PC-3 (cell line): Measurements from ENCODE around the gene KCNQ4. TPM values are rescaled to one million over a fixed set of nuclear protein-coding genes. Genes with fewer than 3 reads are reported as not detected.

ENCODE experiments used
- ATAC-seq: fragments of 200-7000 bp; cut with Tn5 transposase; 2 replicates; pipeline ENCODE4 v1.9.1; 2020; ENCODE audit warnings: mild to moderate bottlenecking, moderate library complexity
- BruUV-seq: library from RNA; stranded (reverse); fragments of 400-500 nt; replicated peaks from 2 replicates; lab custom pipeline; 2021; lab: Mats Ljungman, UMichigan
- CTCF ChIA-PET: fragments of 300-600 bp; sonication (Branson Sonifier 250); formaldehyde crosslinking; loops from one replicate; lab custom pipeline; 2022; ENCODE audit warnings: antibody characterized with exemption; lab: Charles Lee
- POLR2A ChIA-PET: fragments of 300-600 bp; sonication (Branson Sonifier 250); formaldehyde crosslinking; loops from one replicate; lab custom pipeline; 2022; ENCODE audit warnings: antibody characterized with exemption; ENCODE audit not compliant: unreplicated experiment; lab: Charles Lee
- DNase-seq: peaks from one replicate; pipeline ENCODE4 v3.0.0-alpha.2; 2015
- H2AFZ ChIP-seq: fragments of 300-600 bp; sonication (generic); 2 replicates; pipeline ENCODE4 v1.6.0; 2016; ENCODE audit warnings: antibody characterized with exemption, low read length
- H3F3A ChIP-seq: fragments of 300-600 bp; sonication (generic); one replicate; pipeline ENCODE4 v1.6.0; 2017; ENCODE audit warnings: antibody characterized with exemption, low read length, control low read depth, mild to moderate bottlenecking; ENCODE audit not compliant: unreplicated experiment
- H3K27ac ChIP-seq: fragments of 300-600 bp; sonication (generic); 2 replicates; pipeline ENCODE4 v1.5.1; 2016; ENCODE audit warnings: mild to moderate bottlenecking, low read length
- H3K27me3 ChIP-seq: fragments of 300-600 bp; sonication (generic); 2 replicates; pipeline ENCODE4 v1.6.1; 2016; ENCODE audit warnings: low read length, mixed read lengths
- H3K36me3 ChIP-seq: fragments of 300-600 bp; sonication (generic); 2 replicates; pipeline ENCODE4 v1.6.1; 2016; ENCODE audit warnings: low read depth, mixed run types, low read length, mixed read lengths
- H3K4me1 ChIP-seq: fragments of 300-600 bp; sonication (generic); 2 replicates; pipeline ENCODE4 v1.5.1; 2016; ENCODE audit warnings: low read length; ENCODE audit not compliant: insufficient read depth
- H3K4me2 ChIP-seq: fragments of 300-600 bp; sonication (generic); 2 replicates; pipeline ENCODE4 v1.6.0; 2016; ENCODE audit warnings: low read length
- H3K4me3 ChIP-seq: fragments of 300-600 bp; sonication (generic); 2 replicates; pipeline ENCODE4 v1.5.1; 2016; ENCODE audit warnings: mild to moderate bottlenecking, low read length, mixed read lengths
- H3K79me2 ChIP-seq: fragments of 300-600 bp; sonication (generic); 2 replicates; pipeline ENCODE4 v1.6.1; 2017; ENCODE audit warnings: low read length, mixed read lengths
- H3K9ac ChIP-seq: fragments of 300-600 bp; sonication (generic); 2 replicates; pipeline ENCODE4 v1.6.0; 2016; ENCODE audit warnings: mild to moderate bottlenecking, low read length
- H3K9me2 ChIP-seq: fragments of 300-600 bp; sonication (generic); replicated peaks from 2 replicates; pipeline ENCODE4 v1.6.1; 2016; ENCODE audit warnings: mixed run types, low read length, mixed read lengths
- H3K9me3 ChIP-seq: fragments of 300-600 bp; sonication (generic); 2 replicates; pipeline ENCODE4 v1.6.1; 2016; ENCODE audit warnings: low read length, mixed read lengths
- H4K20me1 ChIP-seq: fragments of 300-600 bp; sonication (generic); 2 replicates; pipeline ENCODE4 v1.6.1; 2016; ENCODE audit warnings: low read length, mixed read lengths
- EZH2 ChIP-seq: fragments of 300-600 bp; sonication (generic); IDR thresholded peaks from one replicate; pipeline ENCODE4 v1.6.1; 2017; ENCODE audit warnings: antibody characterized with exemption, mild to moderate bottlenecking, low read length; ENCODE audit not compliant: unreplicated experiment
- EZH2phosphoT487 ChIP-seq: fragments of 300-600 bp; sonication (generic); IDR thresholded peaks from 2 replicates; pipeline ENCODE4 v1.6.1; 2018; ENCODE audit warnings: mild to moderate bottlenecking, antibody characterized with exemption, low read length, borderline replicate concordance
- intact Hi-C: fragments of 100-400 bp; cut with micrococcal nuclease; formaldehyde crosslinking; loops from 2 replicates; pipeline ENCODE4 v1.9.0; 2023
- total RNA-seq: library from RNA; depleted of rRNA; stranded (reverse); fragments of >200 nt; gene quantifications from 2 replicates; pipeline ENCODE4 v1.2.3, GENCODE V29; 2014
- TF ChIP-seq, protein P1 (sequence below): fragments of 300-600 bp; sonication (generic); conservative IDR thresholded peaks from 2 replicates; pipeline ENCODE4 v1.5.1; 2017; ENCODE audit warnings: antibody characterized with exemption, low read depth, mild to moderate bottlenecking, low read length

Gene KCNQ4
- total RNA-seq, 1 experiment from 2014 or later, result 2.5 TPM

GRCh38 chr1:40855513-40855912 is 71.9 kb downstream of the KCNQ4 start:
- ChIA-PET CTCF (no interaction called here), POLR2A (no interaction called here)
- intact Hi-C loops, result no loop called here

DNA sequence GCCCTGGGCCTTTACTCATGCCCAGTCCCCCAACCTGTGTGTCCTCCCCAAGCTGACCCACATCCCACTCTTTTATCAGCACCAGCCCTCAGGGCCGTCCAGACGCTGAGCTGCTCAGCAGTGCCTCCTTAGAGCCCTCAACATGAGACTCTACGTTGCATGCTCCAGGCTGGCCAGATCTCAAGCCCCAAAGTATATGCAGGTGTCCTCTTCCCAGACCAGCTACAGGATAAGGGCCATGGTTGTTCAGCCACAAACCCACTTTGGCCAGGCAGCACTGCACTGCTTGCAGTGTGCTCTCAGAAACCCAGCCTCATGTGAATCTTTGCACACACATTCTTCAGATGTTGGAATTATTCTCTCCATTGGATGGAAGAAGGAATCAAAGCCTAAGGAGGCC is 72.5 kb downstream of the KCNQ4 start:
- H3F3A ChIP-seq, result no peaks in the 10 kb centered on the region
- ATAC-seq (no peak), DNase-seq (no peak)
- no peaks in the 10 kb centered on the region for H4K20me1 ChIP-seq
- no peaks in the 10 kb centered on the region for H3K79me2 ChIP-seq
- H2AFZ ChIP-seq, result no peak overlapping the region
- no TSS peak for BruUV-seq
- TF ChIP-seq, protein P1, sequence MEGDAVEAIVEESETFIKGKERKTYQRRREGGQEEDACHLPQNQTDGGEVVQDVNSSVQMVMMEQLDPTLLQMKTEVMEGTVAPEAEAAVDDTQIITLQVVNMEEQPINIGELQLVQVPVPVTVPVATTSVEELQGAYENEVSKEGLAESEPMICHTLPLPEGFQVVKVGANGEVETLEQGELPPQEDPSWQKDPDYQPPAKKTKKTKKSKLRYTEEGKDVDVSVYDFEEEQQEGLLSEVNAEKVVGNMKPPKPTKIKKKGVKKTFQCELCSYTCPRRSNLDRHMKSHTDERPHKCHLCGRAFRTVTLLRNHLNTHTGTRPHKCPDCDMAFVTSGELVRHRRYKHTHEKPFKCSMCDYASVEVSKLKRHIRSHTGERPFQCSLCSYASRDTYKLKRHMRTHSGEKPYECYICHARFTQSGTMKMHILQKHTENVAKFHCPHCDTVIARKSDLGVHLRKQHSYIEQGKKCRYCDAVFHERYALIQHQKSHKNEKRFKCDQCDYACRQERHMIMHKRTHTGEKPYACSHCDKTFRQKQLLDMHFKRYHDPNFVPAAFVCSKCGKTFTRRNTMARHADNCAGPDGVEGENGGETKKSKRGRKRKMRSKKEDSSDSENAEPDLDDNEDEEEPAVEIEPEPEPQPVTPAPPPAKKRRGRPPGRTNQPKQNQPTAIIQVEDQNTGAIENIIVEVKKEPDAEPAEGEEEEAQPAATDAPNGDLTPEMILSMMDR, result no peak
- TF ChIP-seq EZH2phosphoT487 (no peak), EZH2 (no peak)
- no peak overlapping the region for H3K9ac ChIP-seq
- H3K36me3 ChIP-seq, result no peaks in the 10 kb centered on the region
- POLR2A ChIA-PET, result no interaction called here
- no peak overlapping the region for H3K4me3 ChIP-seq
- 0 out of 2 replicates have a peak, but pooled peaks cover 10% of the 10 kb centered on the region for H3K4me1 ChIP-seq
- no peaks in the 10 kb centered on the region for H3K9me2 ChIP-seq
- intact Hi-C loops, result no loop called here
- H3K27ac ChIP-seq, result no peak overlapping the region
- CTCF ChIA-PET, result no interaction called here
- H3K4me2 ChIP-seq, result no peak overlapping the region
- no peaks in the 10 kb centered on the region for H3K9me3 ChIP-seq
- H3K27me3 ChIP-seq, result no peaks in the 10 kb centered on the region

More at GRCh38 chr1:40855513-40855912, 71.9 kb downstream of the KCNQ4 start:
- H3K4me2 ChIP-seq, result no peak overlapping the region
- no peaks in the 10 kb centered on the region for H3K79me2 ChIP-seq
- no peak overlapping the region for H3K27ac ChIP-seq
- no peaks in the 10 kb centered on the region for H4K20me1 ChIP-seq
- no peak for ATAC-seq
- 0 out of 2 replicates have a peak, but pooled peaks cover 10% of the 10 kb centered on the region for H3K4me1 ChIP-seq
- no peak for DNase-seq
- H3K27me3 ChIP-seq, result no peaks in the 10 kb centered on the region
- BruUV-seq, result no TSS peak
- no peaks in the 10 kb centered on the region for H3F3A ChIP-seq
- TF ChIP-seq EZH2, result no peak
- TF ChIP-seq, protein P1, result peak; percentile 53; the same call in 1 of the 2 replicates
- H3K9me2 ChIP-seq, result no peaks in the 10 kb centered on the region
- no peak overlapping the region for H2AFZ ChIP-seq
- H3K9ac ChIP-seq, result no peak overlapping the region
- H3K4me3 ChIP-seq, result no peak overlapping the region
- no peaks in the 10 kb centered on the region for H3K9me3 ChIP-seq
- H3K36me3 ChIP-seq, result no peaks in the 10 kb centered on the region

GRCh38 chr1:40856656-40857302 is 73.2 kb downstream of the KCNQ4 start:
- no peak for ATAC-seq
- CTCF ChIA-PET, result no interaction called here
- Histone ChIP-seq H3K27me3 (no peaks in the 10 kb centered on the region), H3K9me2 (no peaks in the 10 kb centered on the region), H3K79me2 (no peaks in the 10 kb centered on the region), H4K20me1 (no peaks in the 10 kb centered on the region), H3K9ac (no peak overlapping the region), H3K4me1 (0 out of 2 replicates have a peak, but pooled peaks cover 10% of the 10 kb centered on the region), H3K27ac (no peak overlapping the region), H3K4me2 (no peak overlapping the region), H3K4me3 (no peak overlapping the region), H3K9me3 (no peaks in the 10 kb centered on the region), H3F3A (no peaks in the 10 kb centered on the region), H3K36me3 (no peaks in the 10 kb centered on the region), H2AFZ (no peak overlapping the region)
- POLR2A ChIA-PET, result no interaction called here
- no peak for DNase-seq
- no TSS peak for BruUV-seq
- TF ChIP-seq, protein P1, result no peak
- no peak for TF ChIP-seq EZH2phosphoT487
- no peak for TF ChIP-seq EZH2
- intact Hi-C loops, result no loop called here
